Muscle of leg (tissue), 16 donors: ENCODE data around the gene R3HDM1. TPM values are rescaled to one million over a fixed set of nuclear protein-coding genes. Genes with fewer than 3 reads are reported as not detected.
"Not testable (repeated sequence)": the region's sequence is repeated elsewhere in the genome, so short reads cannot be mapped to it uniquely, and the experiment has no call there.

Experiments used
- DNase-seq: peaks from one replicate; pipeline ENCODE4 v3.0.0; 2013
- H3K27ac ChIP-seq: one replicate; pipeline ENCODE4 v1.5.1; 2013; ENCODE audit warnings: mild to moderate bottlenecking, low read length, control low read depth
- H3K27me3 ChIP-seq: one replicate; pipeline ENCODE4 v1.6.1; 2013; ENCODE audit warnings: low read length; ENCODE audit not compliant: control insufficient read depth, insufficient read depth
- H3K36me3 ChIP-seq: one replicate; pipeline ENCODE4 v1.6.1; 2013; ENCODE audit warnings: low read length; ENCODE audit not compliant: control insufficient read depth, insufficient read depth
- H3K4me1 ChIP-seq: one replicate; pipeline ENCODE4 v1.6.1; 2013; ENCODE audit warnings: low read length; ENCODE audit not compliant: control insufficient read depth, insufficient read depth
- H3K4me3 ChIP-seq: one replicate; pipeline ENCODE4 v1.5.1; 2013; ENCODE audit warnings: low read length, control low read depth
- H3K9me3 ChIP-seq: replicated peaks from 2 replicates; pipeline ENCODE4 v1.6.1; 2013; ENCODE audit warnings: low read depth, low read length; ENCODE audit not compliant: control insufficient read depth
- WGBS: methylation state at CpG from one replicate; pipeline ENCODE4 v1.1.5; 2013; ENCODE audit warnings: missing lambda C conversion rate; ENCODE audit not compliant: insufficient coverage; 5-methylcytosine and 5-hydroxymethylcytosine counted together
- long read RNA-seq, 11 donors: transcript quantifications; one replicate each; lab custom pipeline, GENCODE V29; 2026
- polyA plus RNA-seq, 8 donors: library from polyadenylated mRNA; unstranded; fragments of 120-200 nt; gene quantifications; one replicate each; pipeline versions ENCODE4 v1.2.1 to v1.2.3, GENCODE V29; 2013; ENCODE audit warnings: inconsistent platforms in 1 of 8, low replicate concordance in 1 of 8; ENCODE audit not compliant: insufficient read length in 8 of 8, insufficient read depth in 1 of 8
- total RNA-seq: library from RNA; stranded (reverse); fragments of 120-200 nt; gene quantifications from one replicate; pipeline ENCODE4 v1.2.4, GENCODE V29; 2013

The R3HDM1 gene
- total RNA-seq (10.4 TPM), polyA plus RNA-seq (10 to 100 TPM; 21.4 to 29.7 (median 24.1) TPM)
- long read RNA-seq, donor 1, partial matches to known transcripts: 0 of 1 reads
- long read RNA-seq, donor 1, other reads (novel, unspliced or antisense): 0 of 1 reads
- long read RNA-seq, donor 2: 0 reads
- long read RNA-seq, donor 3: 0 reads
- long read RNA-seq, donor 4, partial matches to known transcripts: 0 of 1 reads
- long read RNA-seq, donor 4, other reads (novel, unspliced or antisense): 0 of 1 reads
- long read RNA-seq, donor 5, partial matches to known transcripts: 6 of 7 reads
- long read RNA-seq, donor 5, other reads (novel, unspliced or antisense): 0 of 7 reads
- long read RNA-seq, donor 6, partial matches to known transcripts: 0 of 1 reads
- long read RNA-seq, donor 6, other reads (novel, unspliced or antisense): 0 of 1 reads
- long read RNA-seq, donor 7: 0 reads
- long read RNA-seq, donor 8: 0 reads
- long read RNA-seq, donor 9: 0 reads
- long read RNA-seq, donor 10, full-length matches to known transcripts: 1 of 1 reads
- long read RNA-seq, donor 10, partial matches to known transcripts: 0 of 1 reads
- long read RNA-seq, donor 10, other reads (novel, unspliced or antisense): 0 of 1 reads
- long read RNA-seq, donor 11: 0 reads

DNA sequence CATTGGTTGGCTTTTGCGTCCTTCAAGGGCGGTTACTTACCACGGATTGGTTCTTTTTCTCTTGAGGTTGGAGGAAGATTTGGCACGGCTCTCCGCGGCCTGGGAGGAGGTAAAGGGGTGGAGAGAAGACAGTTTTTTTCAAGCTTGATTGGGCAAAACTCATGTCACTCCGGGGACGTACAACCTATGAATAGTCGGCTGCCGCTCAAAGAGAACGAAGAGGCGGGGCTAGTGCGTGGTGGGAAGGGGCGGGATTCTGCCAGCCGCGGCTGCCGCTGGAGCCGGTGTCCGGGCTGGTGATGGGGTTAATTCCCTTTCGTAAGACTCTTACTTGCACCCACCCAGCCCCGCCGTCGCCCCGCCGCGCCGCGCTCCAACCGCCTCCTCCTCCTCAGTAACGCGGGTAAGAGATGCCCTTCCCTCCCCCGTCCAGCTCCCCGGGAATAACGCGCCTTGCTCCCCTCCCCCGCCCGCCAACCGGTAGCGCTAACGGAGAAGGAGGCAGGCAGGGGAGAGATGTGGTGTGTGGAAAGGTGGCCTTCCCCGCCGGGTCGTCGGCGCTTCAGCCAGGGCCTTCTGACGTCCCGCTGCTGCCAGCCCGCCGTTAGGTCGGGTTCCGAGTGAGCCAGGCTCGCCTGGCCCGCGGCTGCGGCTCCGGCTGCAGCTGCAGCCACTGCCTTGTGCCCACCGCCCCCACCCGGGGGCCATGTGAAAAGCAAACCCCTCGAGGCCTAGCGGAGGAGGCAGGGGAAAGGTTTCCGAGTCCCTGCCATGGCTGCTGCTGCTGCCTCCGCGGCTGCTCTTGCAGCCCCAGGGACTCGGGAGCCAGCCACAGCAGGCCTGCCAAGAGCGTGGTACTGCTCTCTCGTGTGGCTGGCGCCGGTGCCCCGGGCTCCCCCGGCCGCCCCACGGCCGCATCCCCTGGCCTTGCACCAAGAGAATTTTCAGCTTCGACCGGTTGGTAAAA lies at the start of gene R3HDM1:
Gene R3HDM1 (plus strand): TSS at position 254 of the 967 bp plus-strand sequence. CDS start 73,362 bp downstream, outside the sequence.
- peak within 1 kb of the TSS; percentile 98 for H3K27ac ChIP-seq

DNA sequence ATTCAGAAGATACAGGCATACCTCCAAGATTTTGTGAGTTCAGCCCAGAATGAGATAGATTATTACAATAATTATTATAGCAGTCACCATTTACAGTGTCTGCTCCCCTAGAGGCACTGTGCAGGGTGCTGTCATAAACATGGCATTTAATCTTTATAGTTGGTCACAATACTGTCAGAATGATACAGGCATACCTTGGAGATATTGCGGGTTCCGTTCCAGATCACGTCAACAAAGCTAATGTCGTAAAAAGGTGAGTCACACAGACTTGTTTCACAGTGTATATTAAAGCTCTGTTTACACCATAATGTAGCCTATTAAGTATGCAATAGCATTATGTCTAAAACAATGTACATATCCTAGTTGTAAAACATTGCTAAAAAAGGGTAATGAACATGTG lies 45.8 kb upstream of the R3HDM1 start:
- no peaks in the 10 kb centered on the region for H3K27me3 ChIP-seq
- H3K4me3 ChIP-seq: no peak overlapping the region
- no peak for DNase-seq
- WGBS: no CpG with 5 or more reads among the region's 4 CpGs
- H3K36me3 ChIP-seq: peaks cover 2% of the 10 kb centered on the region
- H3K4me1 ChIP-seq: no peaks in the 10 kb centered on the region
- H3K27ac ChIP-seq: no peak overlapping the region
- peaks cover 11% of the 10 kb centered on the region for H3K9me3 ChIP-seq

More for the DNA sequence above, at the start of gene R3HDM1:
- Histone ChIP-seq H3K4me3 (peak within 1 kb of the TSS; percentile 79), H3K9me3 (no peaks in the 10 kb centered on the region), H3K27me3 (no peaks in the 10 kb centered on the region), H3K36me3 (no peaks in the 10 kb centered on the region), H3K4me1 (peaks cover 4% of the 10 kb centered on the region)
- under 1% methylated on average over 38 of the region's 75 CpGs for WGBS
- peak; percentile 100 for DNase-seq

- no CpG with 5 or more reads among the region's 1 CpG for WGBS
- Histone ChIP-seq H3K4me1 (no peaks in the 10 kb centered on the region), H3K9me3 (peaks cover 11% of the 10 kb centered on the region), H3K36me3 (peaks cover 2% of the 10 kb centered on the region), H3K27ac (no peak overlapping the region), H3K27me3 (no peaks in the 10 kb centered on the region), H3K4me3 (no peak overlapping the region)
- DNase-seq: no peak
Measured at GRCh38 chr2:135490376-135490775, 40.9 kb upstream of the R3HDM1 start.

GRCh38 chr2:135494503-135494902 lies 36.8 kb upstream of the R3HDM1 start:
- H3K27ac ChIP-seq: no peak overlapping the region
- no CpG with 5 or more reads among the region's 1 CpG for WGBS

DNA sequence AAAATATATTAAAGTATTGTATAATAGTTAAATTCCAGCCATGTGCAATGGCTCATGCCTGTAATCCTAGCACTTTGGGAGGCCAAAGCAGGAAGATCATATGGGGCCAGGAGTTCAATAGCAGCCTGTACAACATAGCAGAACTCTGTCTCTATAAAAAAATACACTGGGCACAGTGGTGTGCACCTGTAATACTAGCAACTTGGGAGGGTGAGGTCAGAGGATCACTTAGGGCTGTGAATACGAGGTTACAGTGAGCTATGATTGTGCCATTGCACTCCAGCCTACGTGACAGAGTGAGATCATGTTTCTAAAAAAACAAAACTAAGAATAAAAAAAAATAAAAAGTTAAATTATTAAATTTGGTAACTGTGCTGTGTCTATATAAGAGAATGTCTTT lies 36.4 kb upstream of the R3HDM1 start:
- Histone ChIP-seq H3K27ac (no peak overlapping the region), H3K27me3 (no peaks in the 10 kb centered on the region), H3K4me3 (no peak overlapping the region), H3K4me1 (no peaks in the 10 kb centered on the region), H3K36me3 (no peaks in the 10 kb centered on the region), H3K9me3 (peaks cover 6% of the 10 kb centered on the region)
- no CpG with 5 or more reads among the region's 2 CpGs for WGBS
- no peak for DNase-seq

More at GRCh38 chr2:135494503-135494902, 36.8 kb upstream of the R3HDM1 start:
- Histone ChIP-seq H3K36me3 (no peaks in the 10 kb centered on the region), H3K4me3 (no peak overlapping the region), H3K9me3 (peaks cover 3% of the 10 kb centered on the region), H3K4me1 (no peaks in the 10 kb centered on the region), H3K27me3 (no peaks in the 10 kb centered on the region)
- DNase-seq: no peak

GRCh38 chr2:135498588-135498987 lies 32.7 kb upstream of the R3HDM1 start:
- H3K9me3 ChIP-seq, DNase-seq, H3K36me3 ChIP-seq, H3K27me3 ChIP-seq, H3K4me3 ChIP-seq, H3K27ac ChIP-seq, H3K4me1 ChIP-seq: not testable (repeated sequence)
- WGBS: 92% methylated on average over 4 of the region's 7 CpGs

DNA sequence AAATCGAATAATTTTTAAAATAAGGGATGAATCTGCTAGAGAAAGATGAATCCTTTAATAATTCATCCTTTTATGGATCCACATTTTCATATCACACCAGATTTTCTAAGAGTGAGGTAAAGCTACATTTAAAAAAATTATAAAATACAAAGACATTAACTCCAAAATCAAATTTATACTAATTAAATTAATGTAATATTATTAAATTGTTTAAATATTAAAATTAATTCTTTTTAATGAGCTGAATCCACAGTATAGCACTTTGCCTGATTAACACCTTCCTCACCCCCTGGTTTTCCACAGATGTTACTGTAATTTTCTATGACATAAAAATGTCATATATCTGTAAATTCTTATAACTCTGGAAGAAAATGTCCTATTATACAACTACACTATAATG lies 26.5 kb upstream of the R3HDM1 start:
- Histone ChIP-seq H3K36me3 (no peaks in the 10 kb centered on the region), H3K27ac (no peak overlapping the region), H3K4me1 (no peaks in the 10 kb centered on the region), H3K9me3 (peaks cover 3% of the 10 kb centered on the region), H3K4me3 (no peak overlapping the region), H3K27me3 (no peaks in the 10 kb centered on the region)
- no CpG with 5 or more reads among the region's 1 CpG for WGBS
- no peak for DNase-seq

DNA sequence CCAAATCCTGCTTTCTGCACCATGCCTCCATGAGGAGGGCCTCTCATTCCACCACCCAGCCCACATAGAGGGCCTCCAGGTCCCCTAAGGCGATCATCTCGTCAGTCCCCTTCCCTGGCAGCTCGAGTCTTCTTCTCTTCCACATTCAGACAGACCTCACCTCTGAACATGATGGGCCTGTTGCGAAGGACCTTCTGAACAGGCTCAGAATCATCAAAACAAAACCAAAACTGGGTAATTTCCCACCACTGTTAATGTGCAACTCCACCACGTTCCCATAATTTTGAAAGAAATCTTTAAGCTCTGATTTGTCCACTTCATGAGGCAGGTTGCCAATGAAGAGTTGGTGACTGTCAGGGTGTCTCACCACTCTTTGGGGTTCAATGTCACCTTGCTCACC lies 20.7 kb upstream of the R3HDM1 start:
- no peaks in the 10 kb centered on the region for H3K4me1 ChIP-seq
- H3K9me3 ChIP-seq: peaks cover 22% of the 10 kb centered on the region
- 93% methylated on average over 4 of the region's 5 CpGs for WGBS
- H3K4me3 ChIP-seq: no peak overlapping the region
- H3K27ac ChIP-seq: no peak overlapping the region
- peaks cover 3% of the 10 kb centered on the region for H3K36me3 ChIP-seq
- H3K27me3 ChIP-seq: no peaks in the 10 kb centered on the region
- no peak for DNase-seq

GRCh38 chr2:135512099-135512498 lies 19.2 kb upstream of the R3HDM1 start:
- DNase-seq: no peak
- Histone ChIP-seq H3K9me3 (peaks cover 28% of the 10 kb centered on the region), H3K4me1 (no peaks in the 10 kb centered on the region), H3K36me3 (peaks cover 3% of the 10 kb centered on the region), H3K4me3 (no peak overlapping the region), H3K27me3 (no peaks in the 10 kb centered on the region), H3K27ac (no peak overlapping the region)
- no CpG with 5 or more reads among the region's 2 CpGs for WGBS
